Measurements from ENCODE around the gene RAB21. TPM values are rescaled to one million over a fixed set of nuclear protein-coding genes. Genes with fewer than 3 reads are reported as not detected.
A peak's percentile ranks its signal among the peaks of the same experiment; 100 is the strongest.

The RAB21 gene
- total RNA-seq, 1 donor = 12.7 TPM

DNA sequence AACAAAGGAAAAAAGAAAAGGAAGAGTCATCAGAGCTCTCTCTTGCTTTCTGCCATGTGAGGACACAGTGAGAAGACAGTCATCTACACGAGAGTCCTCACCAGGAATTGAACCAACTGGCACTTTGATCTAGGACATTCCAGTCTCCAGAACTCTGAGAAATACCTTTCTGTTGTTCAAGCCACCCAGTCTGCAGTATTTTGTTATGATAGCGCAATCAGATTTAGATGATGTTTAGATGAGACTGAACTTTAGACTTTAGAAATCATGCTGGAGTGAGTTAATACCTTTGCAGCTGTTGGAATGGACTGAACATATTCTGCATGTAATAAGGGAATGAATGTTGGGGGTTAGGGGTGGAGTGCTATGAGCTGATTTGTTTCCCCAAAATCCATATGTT is 28.1 kb upstream of the RAB21 start:
- TF ChIP-seq CTCF (IDR thresholded peaks at IDR 0.05; ENCODE audit: extremely low read depth, low read depth, low read length) = no peak
- peaks cover 4% of the 10 kb centered on the region for H3K4me1 ChIP-seq (ENCODE audit: insufficient read depth, low read length)

GRCh38 chr12:71727958-71728357 is 26.7 kb upstream of the RAB21 start:
- Histone ChIP-seq H3K36me3 (ENCODE audit: insufficient read depth, low read length) (no peaks in the 10 kb centered on the region), H4K20me1 (ENCODE audit: insufficient read depth, low read length) (no peaks in the 10 kb centered on the region)
- no peak for DNase-seq (ENCODE audit: insufficient read length, low spot score, missing footprints)

More for the DNA sequence above, 28.1 kb upstream of the RAB21 start:
- Histone ChIP-seq H3K4me2 (ENCODE audit: insufficient read depth, low read length) (no peak overlapping the region), H2AFZ (ENCODE audit: low read length) (no peak overlapping the region), H3K27ac (ENCODE audit: low read depth, low read length) (no peak overlapping the region), H4K20me1 (ENCODE audit: insufficient read depth, low read length) (no peaks in the 10 kb centered on the region), H3K79me2 (ENCODE audit: insufficient read depth, low read length) (no peaks in the 10 kb centered on the region), H3K27me3 (ENCODE audit: insufficient read depth, low read length) (no peaks in the 10 kb centered on the region), H3K9me3 (ENCODE audit: low read depth, low read length) (no peaks in the 10 kb centered on the region), H3K36me3 (ENCODE audit: insufficient read depth, low read length) (no peaks in the 10 kb centered on the region), H3K4me3 (ENCODE audit: insufficient read depth, low read length) (no peak overlapping the region)
- no peak for DNase-seq (ENCODE audit: insufficient read length, low spot score, missing footprints)

GRCh38 chr12:71730936-71731335 is 23.7 kb upstream of the RAB21 start:
- H3K27ac ChIP-seq (ENCODE audit: low read depth, low read length) = peak overlapping the region; percentile 64
- no peak for TF ChIP-seq CTCF (IDR thresholded peaks at IDR 0.05; ENCODE audit: extremely low read depth, low read depth, low read length)
- no peaks in the 10 kb centered on the region for H3K27me3 ChIP-seq (ENCODE audit: insufficient read depth, low read length)
- H3K4me3 ChIP-seq (ENCODE audit: insufficient read depth, low read length) = no peak overlapping the region
- DNase-seq (ENCODE audit: insufficient read length, low spot score, missing footprints) = no peak
- no peaks in the 10 kb centered on the region for H3K36me3 ChIP-seq (ENCODE audit: insufficient read depth, low read length)
- no peaks in the 10 kb centered on the region for H3K79me2 ChIP-seq (ENCODE audit: insufficient read depth, low read length)
- peak overlapping the region; percentile 69 for H2AFZ ChIP-seq (ENCODE audit: low read length)
- no peaks in the 10 kb centered on the region for H4K20me1 ChIP-seq (ENCODE audit: insufficient read depth, low read length)
- H3K4me2 ChIP-seq (ENCODE audit: insufficient read depth, low read length) = peak overlapping the region; percentile 53
- no peaks in the 10 kb centered on the region for H3K9me3 ChIP-seq (ENCODE audit: low read depth, low read length)
- peaks cover 6% of the 10 kb centered on the region for H3K4me1 ChIP-seq (ENCODE audit: insufficient read depth, low read length)

More at GRCh38 chr12:71727958-71728357, 26.7 kb upstream of the RAB21 start:
- no peaks in the 10 kb centered on the region for H3K9me3 ChIP-seq (ENCODE audit: low read depth, low read length)
- no peak overlapping the region for H3K4me3 ChIP-seq (ENCODE audit: insufficient read depth, low read length)
- H3K4me1 ChIP-seq (ENCODE audit: insufficient read depth, low read length) = peaks cover 6% of the 10 kb centered on the region
- H3K79me2 ChIP-seq (ENCODE audit: insufficient read depth, low read length) = no peaks in the 10 kb centered on the region
- no peak overlapping the region for H2AFZ ChIP-seq (ENCODE audit: low read length)
- H3K4me2 ChIP-seq (ENCODE audit: insufficient read depth, low read length) = no peak overlapping the region
- no peak overlapping the region for H3K27ac ChIP-seq (ENCODE audit: low read depth, low read length)
- H3K27me3 ChIP-seq (ENCODE audit: insufficient read depth, low read length) = no peaks in the 10 kb centered on the region
- TF ChIP-seq CTCF (IDR thresholded peaks at IDR 0.05; ENCODE audit: extremely low read depth, low read depth, low read length) = no peak

DNA sequence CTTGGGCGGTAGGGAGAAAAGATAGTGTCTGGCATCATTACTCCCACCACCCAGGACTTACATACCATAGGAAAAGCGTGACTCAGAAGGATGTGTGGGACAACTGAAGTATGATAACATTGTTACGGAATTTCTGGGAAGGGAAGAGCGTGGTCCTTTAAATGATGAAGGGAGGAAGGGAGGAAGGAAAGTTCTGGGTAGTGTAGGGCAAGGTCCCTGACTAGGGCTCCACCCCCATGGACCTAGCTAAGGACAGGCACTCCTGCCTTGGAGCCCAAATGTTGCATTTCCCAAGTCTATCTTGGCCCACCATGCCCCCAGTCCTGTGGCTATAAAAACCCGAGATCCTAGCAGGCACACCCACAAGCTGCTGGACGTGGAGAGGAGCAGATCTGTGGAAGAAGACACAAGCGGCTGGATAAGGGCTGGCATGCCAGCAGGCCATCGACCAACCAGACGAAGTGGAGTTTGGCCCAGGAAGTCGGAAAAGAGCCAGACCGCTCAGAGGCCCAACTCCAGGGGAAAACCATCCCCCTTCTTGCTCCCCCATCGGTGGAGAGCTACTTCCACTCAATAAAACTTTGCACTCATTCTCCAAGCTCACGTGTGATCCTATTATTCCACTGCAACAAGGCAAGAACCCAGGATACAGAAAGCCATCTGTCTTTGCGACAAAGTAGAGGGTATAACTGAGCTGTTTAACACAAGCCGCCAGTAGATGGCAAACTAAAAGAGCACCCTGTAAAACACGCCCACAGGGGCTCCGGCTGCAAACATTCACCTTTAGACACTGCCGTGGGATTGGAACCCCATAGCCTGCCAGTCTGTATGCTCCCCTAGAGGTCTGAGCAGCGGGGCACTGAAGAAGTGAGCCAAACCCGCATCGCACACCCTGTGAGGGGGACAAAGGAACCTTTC is 23.0 kb upstream of the RAB21 start:
- no peaks in the 10 kb centered on the region for H4K20me1 ChIP-seq (ENCODE audit: insufficient read depth, low read length)
- peak overlapping the region; percentile 64 for H3K27ac ChIP-seq (ENCODE audit: low read depth, low read length)
- H3K36me3 ChIP-seq (ENCODE audit: insufficient read depth, low read length) = no peaks in the 10 kb centered on the region
- no peaks in the 10 kb centered on the region for H3K27me3 ChIP-seq (ENCODE audit: insufficient read depth, low read length)
- H3K9me3 ChIP-seq (ENCODE audit: low read depth, low read length) = no peaks in the 10 kb centered on the region
- no peak for TF ChIP-seq CTCF (IDR thresholded peaks at IDR 0.05; ENCODE audit: extremely low read depth, low read depth, low read length)
- H3K79me2 ChIP-seq (ENCODE audit: insufficient read depth, low read length) = no peaks in the 10 kb centered on the region
- DNase-seq (ENCODE audit: insufficient read length, low spot score, missing footprints) = peak; percentile 35
- peaks cover 6% of the 10 kb centered on the region for H3K4me1 ChIP-seq (ENCODE audit: insufficient read depth, low read length)
- H3K4me3 ChIP-seq (ENCODE audit: insufficient read depth, low read length) = no peak overlapping the region
- peak overlapping the region; percentile 69 for H2AFZ ChIP-seq (ENCODE audit: low read length)
- H3K4me2 ChIP-seq (ENCODE audit: insufficient read depth, low read length) = peak overlapping the region; percentile 53
